Gastrocnemius medialis (tissue), 4 donors: ENCODE measurements around the gene COG7. TPM values are rescaled to one million over a fixed set of nuclear protein-coding genes. Genes with fewer than 3 reads are reported as not detected.

ENCODE experiments used
- ATAC-seq, 2 donors: fragments of 150-250 bp; one replicate each; pipeline ENCODE4 v1.9.1; 2016
- DNase-seq, 2 donors: peaks; one replicate each; pipeline ENCODE4 v3.0.0-alpha.2; 2019
- H3K27ac ChIP-seq, 4 donors: fragments of 200-600 bp; sonication (generic); 1 replicate in 1 of 4; 2 replicates in 3 of 4; pipeline ENCODE4 v1.5.1; 2016 to 2018; ENCODE audit warnings: mild to moderate bottlenecking in 2 of 4, moderate library complexity in 1 of 4
- H3K27me3 ChIP-seq, 3 donors: fragments of 200-600 bp; sonication (generic) in 2 of 3; 1 replicate in 1 of 3; 2 replicates in 2 of 3; pipeline versions ENCODE4 v1.5.1 to v1.6.0; 2016 to 2019; ENCODE audit warnings: mild to moderate bottlenecking in 1 of 3, moderate library complexity in 1 of 3
- H3K36me3 ChIP-seq, 2 donors: fragments of 200-600 bp; sonication (generic) in 1 of 2; one replicate each; pipeline ENCODE4 v1.5.1; 2017 to 2018
- H3K4me1 ChIP-seq, 2 donors: fragments of 200-600 bp; sonication (generic) in 1 of 2; one replicate each; pipeline ENCODE4 v1.5.1; 2016 to 2017; ENCODE audit warnings: mild to moderate bottlenecking in 2 of 2
- H3K4me3 ChIP-seq, 4 donors: fragments of 200-600 bp; sonication (generic) in 3 of 4; 1 replicate in 1 of 4; 2 replicates in 3 of 4; pipeline ENCODE4 v1.5.1; 2016 to 2019; ENCODE audit warnings: mild to moderate bottlenecking in 2 of 4
- H3K9me3 ChIP-seq, 3 donors: fragments of 200-600 bp; sonication (generic) in 2 of 3; 1 replicate in 1 of 3; 2 replicates in 2 of 3; pipeline ENCODE4 v1.5.1; 2016 to 2019
- POLR2A ChIP-seq, 2 donors: fragments of 450-650 bp; IDR thresholded peaks; one replicate each; pipeline ENCODE4 v1.6.1; 2017; ENCODE audit warnings: antibody characterized with exemption in 2 of 2, mild to moderate bottlenecking in 2 of 2, moderate library complexity in 2 of 2
- in situ Hi-C, 4 donors: fragments of 200-750 bp; cut with MboI; loops; one replicate each; pipeline versions ENCODE4 v1.15.0 to v1.8.0; 2017; ENCODE audit warnings: low sequenced_read_pairs in 4 of 4
- intact Hi-C: fragments of 100-400 bp; cut with DNase I; formaldehyde crosslinking; loops from one replicate; pipeline ENCODE4 v1.15.1; 2023; ENCODE audit warnings: low total_unique reads
- total RNA-seq, 4 donors: library from RNA; depleted of rRNA; stranded (reverse); fragments of >200 nt; gene quantifications; one replicate each; pipeline versions ENCODE4 v1.1.0 to v1.2.3, GENCODE V29; 2016
- TF ChIP-seq, protein P1 (sequence below), 5 experiments: fragments of 450-650 bp in 3 of 5; fragments of 200-600 bp in 2 of 5; sonication (generic) in 2 of 5; IDR thresholded peaks in 4 of 5; conservative IDR thresholded peaks in 1 of 5; 1 replicate in 4 of 5; 2 replicates in 1 of 5; pipeline ENCODE4 v1.5.1; 2016 to 2019; ENCODE audit warnings: antibody characterized with exemption in 5 of 5, mild to moderate bottlenecking in 3 of 5, moderate library complexity in 3 of 5

COG7 gene
- total RNA-seq, 4 donors from 2014 or later = 6.6 to 12.9 (median 7.1) TPM

DNA sequence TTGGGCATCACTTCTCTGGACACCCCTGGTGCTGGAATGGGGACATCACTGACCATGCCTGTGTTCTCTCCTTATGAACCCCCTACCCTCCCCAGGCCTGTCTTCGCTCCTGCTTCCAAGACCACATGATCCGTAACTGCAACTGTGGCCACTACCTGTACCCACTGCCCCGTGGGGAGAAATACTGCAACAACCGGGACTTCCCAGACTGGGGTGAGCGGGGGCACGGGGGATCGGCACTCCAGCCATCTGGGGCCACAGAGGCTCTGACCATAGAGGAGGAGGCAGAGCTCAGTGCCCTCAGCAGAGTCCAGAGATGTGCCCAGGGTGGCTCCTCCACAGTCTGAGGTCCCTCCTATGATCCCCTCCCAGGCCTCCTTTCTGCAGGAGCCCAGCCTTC is 77.3 kb downstream of the COG7 start:
- DNase-seq (no peak), ATAC-seq (no peak)
- Histone ChIP-seq H3K4me1 (no peaks in the 10 kb centered on the region), H3K27ac (no peak overlapping the region), H3K9me3 (no peaks in the 10 kb centered on the region), H3K4me3 (no peak overlapping the region), H3K27me3 (no peaks in the 10 kb centered on the region), H3K36me3 (no peaks in the 10 kb centered on the region)
- intact Hi-C loops = no loop called here
- in situ Hi-C loops = no loop called here
- TF ChIP-seq POLR2A (IDR thresholded peaks at IDR 0.05) = no peak
- TF ChIP-seq, protein P1, sequence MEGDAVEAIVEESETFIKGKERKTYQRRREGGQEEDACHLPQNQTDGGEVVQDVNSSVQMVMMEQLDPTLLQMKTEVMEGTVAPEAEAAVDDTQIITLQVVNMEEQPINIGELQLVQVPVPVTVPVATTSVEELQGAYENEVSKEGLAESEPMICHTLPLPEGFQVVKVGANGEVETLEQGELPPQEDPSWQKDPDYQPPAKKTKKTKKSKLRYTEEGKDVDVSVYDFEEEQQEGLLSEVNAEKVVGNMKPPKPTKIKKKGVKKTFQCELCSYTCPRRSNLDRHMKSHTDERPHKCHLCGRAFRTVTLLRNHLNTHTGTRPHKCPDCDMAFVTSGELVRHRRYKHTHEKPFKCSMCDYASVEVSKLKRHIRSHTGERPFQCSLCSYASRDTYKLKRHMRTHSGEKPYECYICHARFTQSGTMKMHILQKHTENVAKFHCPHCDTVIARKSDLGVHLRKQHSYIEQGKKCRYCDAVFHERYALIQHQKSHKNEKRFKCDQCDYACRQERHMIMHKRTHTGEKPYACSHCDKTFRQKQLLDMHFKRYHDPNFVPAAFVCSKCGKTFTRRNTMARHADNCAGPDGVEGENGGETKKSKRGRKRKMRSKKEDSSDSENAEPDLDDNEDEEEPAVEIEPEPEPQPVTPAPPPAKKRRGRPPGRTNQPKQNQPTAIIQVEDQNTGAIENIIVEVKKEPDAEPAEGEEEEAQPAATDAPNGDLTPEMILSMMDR (IDR thresholded peaks at IDR 0.05 in 4 of 5, conservative IDR thresholded peaks at IDR 0.05 in 1 of 5) = no peak

DNA sequence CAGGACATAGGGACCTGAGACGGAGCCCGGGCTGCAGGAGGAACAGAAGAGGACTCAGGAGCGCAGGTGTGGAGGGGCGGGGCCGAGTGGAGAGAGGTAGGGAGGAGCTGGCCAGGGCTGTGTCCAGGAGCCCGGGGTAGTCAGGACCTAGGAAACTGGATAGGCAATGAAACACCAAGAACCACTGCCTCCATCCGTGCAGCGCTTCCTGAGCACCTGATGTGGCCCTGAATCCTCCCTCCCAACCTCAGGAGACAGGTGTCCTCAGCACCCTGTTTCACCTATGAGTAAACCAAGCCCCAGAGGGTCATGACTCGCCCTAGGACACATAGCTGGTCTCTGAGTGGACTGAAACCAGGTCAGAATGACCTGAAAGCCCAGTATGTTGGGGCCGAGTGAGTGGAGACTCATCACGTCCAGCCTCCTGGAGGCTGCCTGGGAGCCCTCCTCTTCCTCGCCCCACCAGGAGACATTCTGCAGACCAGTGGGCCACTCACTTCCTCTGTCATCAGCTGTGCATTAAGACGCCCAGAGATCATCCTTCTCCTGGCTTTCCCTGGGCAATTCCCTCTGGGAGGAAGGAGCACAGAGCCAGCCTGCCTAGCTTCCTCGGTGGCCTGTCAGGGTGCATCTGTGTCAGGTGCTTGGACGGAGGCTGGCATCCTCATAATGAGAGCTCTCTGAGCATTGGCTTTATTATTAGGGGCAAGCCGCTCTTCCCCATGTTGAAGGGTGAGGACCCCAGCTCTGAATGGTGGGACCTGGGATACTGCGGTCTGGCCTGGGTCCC is 78.1 kb downstream of the COG7 start:
- DNase-seq (no peak), ATAC-seq (no peak)
- H3K4me3 ChIP-seq = no peak overlapping the region
- H3K4me1 ChIP-seq = no peaks in the 10 kb centered on the region
- H3K27ac ChIP-seq = no peak overlapping the region
- intact Hi-C loops = no loop called here
- no peak for TF ChIP-seq POLR2A (IDR thresholded peaks at IDR 0.05)
- TF ChIP-seq, protein P1 (IDR thresholded peaks at IDR 0.05 in 4 of 5, conservative IDR thresholded peaks at IDR 0.05 in 1 of 5) = no peak
- no peaks in the 10 kb centered on the region for H3K9me3 ChIP-seq
- in situ Hi-C loops = no loop called here
- H3K27me3 ChIP-seq = no peaks in the 10 kb centered on the region
- H3K36me3 ChIP-seq = no peaks in the 10 kb centered on the region

DNA sequence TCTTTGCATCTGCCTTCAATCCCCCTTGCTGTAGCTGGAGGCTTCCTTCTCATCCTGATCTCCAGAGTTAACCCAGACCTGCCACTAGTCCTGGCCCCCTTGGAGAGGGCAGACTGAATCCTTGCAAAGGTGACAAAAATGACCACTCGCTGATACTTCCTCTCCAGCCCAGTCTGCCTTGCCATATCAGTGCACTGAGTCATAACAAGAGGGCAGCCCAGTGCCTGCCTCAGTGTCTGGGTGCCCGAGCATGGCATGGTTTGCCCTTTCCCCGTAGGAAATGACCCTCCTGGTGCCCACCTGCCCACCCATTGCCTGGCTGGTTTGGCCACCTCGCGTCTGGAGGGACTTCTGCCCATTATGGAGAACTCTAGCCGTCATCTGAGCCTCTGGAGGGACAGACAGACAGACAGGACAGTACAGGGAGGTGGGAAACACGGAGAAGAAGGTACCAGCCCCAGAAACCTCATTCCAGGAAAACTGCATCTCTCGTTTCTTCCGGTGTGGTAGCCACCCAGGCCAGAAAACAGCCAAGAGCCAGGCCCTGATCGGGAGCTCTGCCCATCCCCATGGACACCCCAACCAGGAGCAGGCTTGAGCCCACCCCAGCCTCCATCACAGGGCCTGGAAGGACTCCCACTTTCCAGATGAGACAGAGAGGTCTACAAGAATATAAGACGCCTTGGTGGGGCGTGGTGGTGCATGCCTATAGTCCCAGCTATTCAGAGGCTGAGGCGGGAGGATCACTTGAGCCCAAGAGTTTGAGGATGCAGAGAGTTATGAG is 79.4 kb downstream of the COG7 start:
- intact Hi-C loops = no loop called here
- Histone ChIP-seq H3K4me3 (no peak overlapping the region), H3K36me3 (no peaks in the 10 kb centered on the region), H3K4me1 (no peaks in the 10 kb centered on the region), H3K27ac (no peak overlapping the region), H3K27me3 (no peaks in the 10 kb centered on the region), H3K9me3 (no peaks in the 10 kb centered on the region)
- DNase-seq (no peak), ATAC-seq (no peak)
- in situ Hi-C loops = no loop called here
- no peak for TF ChIP-seq POLR2A (IDR thresholded peaks at IDR 0.05)
- TF ChIP-seq, protein P1 (IDR thresholded peaks at IDR 0.05 in 4 of 5, conservative IDR thresholded peaks at IDR 0.05 in 1 of 5) = no peak

DNA sequence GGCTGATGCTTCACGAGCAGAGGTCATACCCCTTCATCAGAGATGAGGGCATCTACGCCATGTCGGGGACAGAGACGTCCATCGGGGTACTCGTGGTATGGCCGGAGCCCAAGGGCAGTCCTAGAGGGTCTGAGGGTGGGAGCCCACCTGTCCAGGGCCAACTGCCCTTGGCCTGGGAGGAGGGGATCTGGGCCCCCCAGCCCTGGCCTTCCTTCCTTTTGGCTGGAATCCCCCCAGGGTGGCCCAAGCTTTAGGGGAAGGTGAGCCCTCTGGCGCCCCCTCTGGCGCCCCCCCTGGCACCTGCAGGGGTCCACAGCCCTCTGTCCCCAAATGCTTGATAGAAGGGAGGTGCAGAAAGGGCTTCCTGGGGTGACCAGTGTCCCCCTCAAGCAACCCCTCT is 81.6 kb downstream of the COG7 start:
- intact Hi-C loops = no loop called here
- H3K4me3 ChIP-seq = no peak overlapping the region
- H3K9me3 ChIP-seq = no peaks in the 10 kb centered on the region
- H3K27ac ChIP-seq = no peak overlapping the region
- peaks cover 0 to 3% of the 10 kb centered on the region in 2 donors for H3K4me1 ChIP-seq
- no peak for DNase-seq
- TF ChIP-seq POLR2A (IDR thresholded peaks at IDR 0.05) = no peak
- TF ChIP-seq, protein P1 (IDR thresholded peaks at IDR 0.05 in 4 of 5, conservative IDR thresholded peaks at IDR 0.05 in 1 of 5) = no peak
- no peaks in the 10 kb centered on the region for H3K27me3 ChIP-seq
- H3K36me3 ChIP-seq = no peaks in the 10 kb centered on the region
- no peak for ATAC-seq
- in situ Hi-C loops = no loop called here
